GM21576 (cell line): ENCODE data around the gene PIK3CD.

Source experiments
- ATAC-seq: cut with Tn5 transposase; IDR thresholded peaks from one replicate; pipeline ENCODE4 v1.9.1; 2021; ENCODE audit warnings: mild to moderate bottlenecking, moderate library complexity; ENCODE audit not compliant: unreplicated experiment

The PIK3CD gene

DNA sequence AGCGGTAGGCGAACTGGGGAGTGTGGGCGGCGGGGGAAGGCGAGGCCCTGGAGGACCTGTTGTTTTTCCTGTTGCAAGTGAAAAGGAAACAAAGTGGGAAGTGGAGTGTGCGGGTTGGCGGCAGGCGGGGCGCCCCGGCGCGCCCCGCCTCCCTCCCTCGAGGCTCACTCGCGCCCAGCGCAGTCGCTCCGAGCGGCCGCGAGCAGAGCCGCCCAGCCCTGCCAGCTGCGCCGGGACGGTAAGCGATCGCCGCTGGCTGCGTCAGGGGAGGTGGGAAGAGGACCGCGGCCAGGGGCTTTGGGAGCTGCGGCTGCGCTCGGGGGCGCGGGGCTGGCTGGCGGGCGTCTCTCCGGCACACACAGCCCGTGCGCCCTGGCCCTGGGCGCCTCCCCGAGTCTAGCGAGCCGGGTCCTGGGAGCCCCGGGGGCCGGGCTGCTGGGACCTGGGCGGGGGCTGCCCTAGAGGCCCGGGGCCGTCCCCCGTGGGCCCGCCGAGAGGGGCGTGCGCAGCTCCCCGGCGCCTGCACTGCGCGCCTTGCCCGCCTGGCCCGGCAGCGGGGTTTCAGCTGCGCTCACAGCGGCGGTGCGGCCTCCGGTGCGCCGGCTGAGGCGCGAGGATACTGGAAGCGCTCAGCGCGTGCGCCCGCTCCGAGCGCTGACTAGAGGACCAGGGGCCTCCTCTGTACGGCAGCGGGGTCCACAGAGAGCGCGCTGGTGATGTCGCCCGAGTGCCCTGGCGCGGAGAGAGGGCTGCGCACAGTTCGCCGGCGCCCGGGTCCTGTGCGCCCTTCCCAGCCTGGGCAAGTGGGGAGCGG is at the start of gene PIK3CD:
Gene PIK3CD (plus strand): TSS at position 167 of the 814 bp plus-strand sequence. CDS start 58,725 bp downstream, outside the sequence.
- no peak for ATAC-seq

- no peak for ATAC-seq
These were observed 49.4 kb upstream of the PIK3CD start for GRCh38 chr1:9601942-9602793.

GRCh38 chr1:9602794-9603167 is 48.8 kb upstream of the PIK3CD start:
- ATAC-seq, result no peak

GRCh38 chr1:9603307-9603706 is 48.2 kb upstream of the PIK3CD start:
- no peak for ATAC-seq

DNA sequence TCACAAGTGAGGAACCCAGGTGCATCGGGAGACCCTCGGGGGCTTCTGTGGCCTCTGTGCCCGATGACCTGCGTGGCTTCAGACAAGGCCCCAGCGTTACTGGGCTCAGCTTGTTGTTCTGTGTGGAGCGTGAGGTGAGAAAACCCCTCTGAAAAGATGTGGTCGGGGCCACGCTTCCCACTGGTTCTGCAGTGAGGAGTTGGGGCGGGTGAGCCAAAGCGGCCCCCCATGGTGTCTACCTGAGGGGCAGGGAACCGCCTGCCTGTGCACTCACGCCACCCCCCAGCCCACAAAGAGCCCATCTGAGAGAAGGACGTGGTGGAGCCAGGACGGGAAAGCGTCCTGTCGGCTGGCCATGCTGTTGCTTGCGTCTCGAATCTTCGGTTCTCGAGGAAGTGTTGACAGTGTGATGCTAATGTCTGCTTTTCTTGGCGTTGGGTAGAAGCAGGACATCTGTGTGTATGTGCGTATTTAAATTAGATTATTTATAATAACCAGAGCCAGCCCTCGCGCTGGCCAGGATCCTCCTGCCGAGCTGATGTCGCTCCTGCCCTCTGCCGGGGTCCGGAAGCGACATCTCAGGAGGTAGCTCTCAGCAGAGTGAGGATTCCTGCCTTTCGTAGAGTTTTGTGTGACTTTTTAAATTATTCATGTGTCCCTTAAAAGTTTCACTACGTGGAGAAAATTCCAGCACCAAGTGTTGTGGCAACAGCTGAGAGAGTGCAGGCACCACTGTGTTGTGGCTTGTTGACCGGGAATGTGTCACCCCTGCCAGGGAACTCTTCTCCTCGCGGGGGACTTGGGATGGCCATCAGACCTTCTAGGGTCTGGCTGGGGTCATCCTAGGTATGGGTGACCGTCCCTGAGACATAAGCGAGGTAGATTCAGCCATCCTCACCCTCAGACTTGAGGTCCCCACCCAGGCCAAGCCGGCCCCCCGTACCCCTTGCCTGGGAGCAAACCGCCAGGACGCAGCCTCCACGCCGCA is 47.5 kb upstream of the PIK3CD start:
- no peak for ATAC-seq

- ATAC-seq, result no peak
These were observed 46.7 kb upstream of the PIK3CD start for GRCh38 chr1:9604836-9605235.

DNA sequence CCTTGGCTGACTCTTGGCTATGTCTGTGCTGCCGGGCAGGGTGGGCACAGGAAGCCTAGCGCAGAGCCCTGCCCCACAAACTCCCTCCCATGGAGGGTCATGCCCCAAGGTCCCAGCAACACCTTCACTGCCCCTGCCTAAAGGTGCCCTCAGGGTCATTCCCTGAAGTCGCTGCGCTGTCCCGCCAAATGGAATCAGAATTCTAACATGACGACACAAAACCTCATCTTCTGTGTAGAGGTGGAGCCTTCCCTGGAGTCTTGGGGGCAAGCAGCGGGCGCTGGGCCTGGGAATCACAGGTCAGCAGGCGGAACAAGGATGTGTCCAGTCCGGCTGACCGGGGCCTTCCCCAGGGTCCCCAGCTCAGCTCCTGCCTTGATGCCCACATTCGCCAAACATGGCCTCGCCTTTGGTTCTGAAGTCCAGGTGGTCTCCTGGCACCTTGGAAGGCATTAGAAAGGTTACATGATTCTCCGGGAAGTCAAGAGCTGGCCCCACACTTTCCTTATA is 45.5 kb upstream of the PIK3CD start:
- ATAC-seq, result no peak

DNA sequence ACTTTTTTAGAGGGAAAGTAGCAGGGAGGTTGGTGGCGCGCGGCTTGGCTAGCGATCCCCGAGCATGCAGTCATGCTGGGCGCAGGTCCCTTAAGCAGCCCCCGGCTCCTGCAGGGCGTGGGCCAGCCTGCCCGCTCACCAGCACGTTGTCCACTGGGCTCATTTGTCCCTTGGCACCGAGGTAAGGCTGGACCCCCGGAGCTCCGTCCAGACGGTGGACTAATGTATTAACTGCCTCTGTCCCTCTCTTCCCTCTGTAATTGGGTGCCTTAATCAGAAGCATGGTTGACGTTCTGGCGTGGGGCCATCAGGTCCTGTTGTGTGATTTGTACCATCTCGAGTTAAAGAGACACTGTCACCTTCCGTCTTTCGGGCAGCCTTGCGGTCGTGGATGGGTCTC is 45.1 kb upstream of the PIK3CD start:
- no peak for ATAC-seq

DNA sequence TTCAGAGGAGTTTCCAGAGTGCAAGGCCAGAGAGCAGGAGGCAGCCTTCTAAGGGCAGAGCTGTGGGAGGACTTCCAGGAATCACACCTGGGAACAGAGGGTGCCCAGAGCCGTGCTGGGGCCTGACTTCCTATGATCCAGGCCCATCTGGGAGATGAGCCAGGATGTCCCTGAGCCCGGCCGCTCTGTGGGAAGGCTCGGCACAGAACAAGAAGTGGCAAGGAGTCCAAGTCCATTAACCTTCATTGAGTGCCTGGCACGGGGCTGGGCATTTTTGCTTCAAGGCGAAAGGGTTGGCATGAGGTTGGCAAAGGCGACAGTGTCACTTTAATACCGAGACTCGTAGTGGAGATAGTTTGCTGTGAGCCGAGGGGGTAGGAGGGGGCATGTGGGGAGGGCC is 44.6 kb upstream of the PIK3CD start:
- ATAC-seq, result no peak

- no peak for ATAC-seq
These were observed 44.2 kb upstream of the PIK3CD start for GRCh38 chr1:9607352-9607751.

- ATAC-seq, result no peak
These were observed 41.5 kb upstream of the PIK3CD start for GRCh38 chr1:9609998-9610397.

- no peak for ATAC-seq
These were observed 41.0 kb upstream of the PIK3CD start for GRCh38 chr1:9610548-9610947.

DNA sequence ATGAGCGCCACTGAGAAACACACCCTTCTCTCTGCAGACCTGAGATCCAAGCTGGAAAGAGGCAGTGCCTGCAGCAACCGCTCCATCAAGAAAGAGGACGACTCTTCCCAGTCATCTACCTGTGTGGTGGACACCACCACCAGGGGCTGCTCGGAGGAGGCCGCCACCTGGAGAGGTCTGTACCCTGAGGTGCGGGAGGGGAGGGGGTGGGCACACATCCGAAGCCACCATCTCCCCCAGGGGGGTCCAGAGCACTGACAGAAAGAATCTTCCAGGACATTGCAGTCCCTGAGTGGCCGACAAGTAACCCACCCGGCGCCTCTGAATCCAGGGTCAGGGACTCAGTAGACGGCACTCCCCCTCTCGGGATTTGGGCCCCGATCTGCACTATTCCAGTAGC is 39.8 kb upstream of the PIK3CD start:
- no peak for ATAC-seq

GRCh38 chr1:9612162-9612845 is 39.2 kb upstream of the PIK3CD start:
- no peak for ATAC-seq

DNA sequence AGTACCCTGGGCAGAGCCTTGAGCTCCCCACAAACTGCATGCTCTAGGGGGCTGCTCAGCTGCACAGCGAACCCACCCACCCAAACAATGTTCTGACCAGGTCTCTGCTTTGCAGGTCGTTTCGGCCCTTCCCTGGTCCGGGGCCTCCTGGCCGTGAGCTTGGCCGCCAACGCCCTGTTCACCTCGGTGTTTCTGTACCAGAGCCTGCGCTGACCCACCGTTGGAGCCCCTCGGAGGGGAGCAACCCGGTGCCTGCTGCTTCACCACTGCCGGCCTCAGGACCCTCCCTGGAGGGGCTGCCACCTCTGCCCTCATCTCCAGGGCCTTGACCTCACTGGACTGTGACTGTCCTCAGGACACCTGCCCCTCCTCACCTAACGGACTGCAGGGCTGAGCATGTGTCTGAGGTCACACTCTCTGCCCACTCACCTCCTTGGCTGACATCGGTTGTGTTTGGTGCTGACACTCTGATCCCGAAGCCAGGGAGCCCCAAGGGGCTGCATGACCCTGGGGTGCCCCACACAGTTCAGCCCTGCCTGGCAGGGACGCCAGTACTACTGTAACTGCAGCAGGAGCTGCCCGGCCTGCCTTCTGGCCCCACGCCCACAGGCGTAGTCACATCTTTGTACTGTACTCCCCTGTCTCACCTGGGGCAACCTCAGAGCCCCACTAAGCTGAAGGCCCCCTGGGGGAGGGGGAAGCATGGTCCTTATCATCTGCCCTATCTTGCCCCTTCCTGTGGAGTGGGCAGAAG is 38.5 kb upstream of the PIK3CD start:
- no peak for ATAC-seq

DNA sequence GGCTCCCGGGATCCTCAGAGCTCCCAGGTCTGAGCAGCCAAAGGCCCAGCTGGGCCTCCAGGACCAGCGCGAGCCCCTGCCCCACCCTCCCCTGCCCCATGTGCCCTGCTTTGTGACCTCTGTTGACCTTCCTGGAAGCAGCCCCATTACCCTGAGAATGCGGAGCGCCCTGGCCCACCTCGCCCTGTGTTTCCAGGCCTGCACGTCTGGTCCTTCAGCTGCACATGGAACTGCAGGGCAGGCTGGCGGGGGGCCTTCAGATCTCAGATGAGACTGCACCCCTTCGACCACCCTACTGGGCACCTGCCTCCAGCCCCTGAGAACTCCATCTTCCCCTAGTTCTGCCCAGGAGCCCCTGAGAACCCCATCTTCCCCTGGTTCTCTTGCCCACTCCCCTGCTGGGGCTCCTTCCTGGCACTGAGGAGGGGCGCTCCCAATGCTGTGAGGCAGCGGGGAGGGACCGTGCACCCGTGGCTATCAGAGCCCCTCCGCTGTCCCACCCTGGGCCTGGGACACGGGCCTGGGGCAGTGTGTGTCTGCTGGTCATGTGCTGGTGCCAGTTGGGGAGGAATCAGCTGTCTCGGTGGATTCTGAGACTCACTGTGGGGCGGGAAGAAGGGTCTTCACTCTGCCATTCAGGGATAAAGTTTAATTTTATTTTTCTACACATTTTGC is 37.8 kb upstream of the PIK3CD start:
- ATAC-seq, result no peak

- ATAC-seq, result no peak
These were observed 36.0 kb upstream of the PIK3CD start for GRCh38 chr1:9615316-9616063.
